AG10803 (cell line): Measurements from ENCODE around the gene CXCR5.

Experiments used
- DNase-seq: peaks from one replicate; pipeline ENCODE4 v3.0.0; 2010; ENCODE audit warnings: low read depth
- H3K4me3 ChIP-seq: 2 replicates; pipeline ENCODE4 v1.5.1; 2011; ENCODE audit warnings: mild to moderate bottlenecking, low read length, control low read depth
- TF ChIP-seq, protein P1 (sequence below): conservative IDR thresholded peaks from 2 replicates; pipeline ENCODE4 v1.5.1; 2011; ENCODE audit warnings: mild to moderate bottlenecking, low read length, control low read depth, inconsistent platforms

Gene CXCR5

DNA sequence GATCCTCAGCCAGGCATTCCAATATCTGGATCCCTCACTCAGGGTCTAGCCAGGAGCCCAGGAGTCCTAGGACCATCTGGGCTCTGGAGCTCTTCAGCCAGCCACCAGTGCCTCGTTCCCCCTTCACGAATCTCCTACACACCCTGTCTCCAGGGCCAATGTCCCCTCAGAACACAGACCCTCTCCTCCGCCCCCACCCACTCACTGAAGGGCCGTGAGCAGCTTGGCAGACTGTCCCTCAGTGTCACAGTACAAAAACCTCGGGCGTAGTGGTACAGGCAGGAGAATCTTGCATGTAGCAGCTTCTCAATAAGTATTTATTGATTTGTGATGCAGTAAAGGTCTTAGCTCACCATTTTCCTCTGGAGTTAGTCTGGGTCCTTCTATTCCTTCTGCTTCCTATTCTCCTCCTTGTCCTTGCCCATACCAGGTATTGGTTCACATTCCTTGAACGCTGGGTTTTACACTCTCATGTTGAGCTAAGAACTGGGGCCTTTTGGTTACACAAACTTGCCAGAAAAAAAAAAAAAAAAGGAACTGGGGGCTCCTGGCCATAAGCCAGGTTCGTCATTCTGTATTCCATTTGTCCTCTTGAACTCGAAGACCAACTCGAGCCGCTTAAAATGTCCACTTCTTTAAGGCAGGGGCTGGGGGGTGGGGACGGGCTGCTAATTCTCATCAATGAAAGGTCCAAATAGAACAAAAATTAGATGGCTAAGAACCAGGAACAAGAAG lies 2.3 kb downstream of the CXCR5 start:
- no peak for DNase-seq

DNA sequence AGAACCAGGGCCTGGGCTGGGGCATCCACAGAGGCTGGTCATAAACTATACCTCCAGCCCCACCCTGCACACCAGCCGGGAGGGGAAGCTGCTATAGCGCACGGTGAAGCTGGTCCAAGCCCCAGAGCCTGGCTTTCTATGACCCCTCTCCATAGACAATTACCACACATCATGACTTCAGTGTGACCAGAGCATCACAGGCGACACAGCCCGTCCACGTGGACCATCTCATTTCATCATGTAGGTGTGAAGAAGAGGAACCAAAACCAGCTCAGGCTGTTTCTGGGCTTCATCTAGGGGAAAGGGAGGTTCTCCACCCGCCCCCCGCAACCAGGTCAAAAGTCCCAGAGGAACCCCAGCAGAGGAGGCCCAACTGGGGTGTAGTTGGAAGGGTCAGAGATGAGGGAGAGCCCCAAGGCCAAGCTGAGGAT lies 3.0 kb downstream of the CXCR5 start:
- no peak for DNase-seq
- TF ChIP-seq, protein P1, sequence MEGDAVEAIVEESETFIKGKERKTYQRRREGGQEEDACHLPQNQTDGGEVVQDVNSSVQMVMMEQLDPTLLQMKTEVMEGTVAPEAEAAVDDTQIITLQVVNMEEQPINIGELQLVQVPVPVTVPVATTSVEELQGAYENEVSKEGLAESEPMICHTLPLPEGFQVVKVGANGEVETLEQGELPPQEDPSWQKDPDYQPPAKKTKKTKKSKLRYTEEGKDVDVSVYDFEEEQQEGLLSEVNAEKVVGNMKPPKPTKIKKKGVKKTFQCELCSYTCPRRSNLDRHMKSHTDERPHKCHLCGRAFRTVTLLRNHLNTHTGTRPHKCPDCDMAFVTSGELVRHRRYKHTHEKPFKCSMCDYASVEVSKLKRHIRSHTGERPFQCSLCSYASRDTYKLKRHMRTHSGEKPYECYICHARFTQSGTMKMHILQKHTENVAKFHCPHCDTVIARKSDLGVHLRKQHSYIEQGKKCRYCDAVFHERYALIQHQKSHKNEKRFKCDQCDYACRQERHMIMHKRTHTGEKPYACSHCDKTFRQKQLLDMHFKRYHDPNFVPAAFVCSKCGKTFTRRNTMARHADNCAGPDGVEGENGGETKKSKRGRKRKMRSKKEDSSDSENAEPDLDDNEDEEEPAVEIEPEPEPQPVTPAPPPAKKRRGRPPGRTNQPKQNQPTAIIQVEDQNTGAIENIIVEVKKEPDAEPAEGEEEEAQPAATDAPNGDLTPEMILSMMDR, result no peak
- no peak overlapping the region for H3K4me3 ChIP-seq

More for the DNA sequence above, 2.3 kb downstream of the CXCR5 start:
- no peak overlapping the region for H3K4me3 ChIP-seq
- TF ChIP-seq, protein P1, result no peak

DNA sequence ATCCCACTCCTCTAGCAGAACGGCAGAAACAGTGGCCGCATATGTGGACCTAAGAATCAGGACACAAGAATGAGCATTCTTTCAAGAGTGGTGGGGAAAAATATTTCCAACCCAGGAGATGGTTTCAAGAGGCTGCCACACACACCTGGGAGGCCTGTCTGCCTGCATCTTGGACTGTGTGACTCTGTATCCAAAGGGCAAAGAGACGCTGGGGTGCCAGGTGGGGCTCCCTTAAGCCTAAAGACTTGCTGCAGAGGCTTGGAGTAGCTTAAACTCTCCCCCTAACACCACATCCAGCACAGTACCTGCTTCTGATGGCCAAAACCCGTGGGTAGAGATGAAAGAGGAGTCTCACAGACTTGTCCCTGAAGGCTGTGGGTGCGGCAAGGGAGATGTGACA lies 3.5 kb downstream of the CXCR5 start:
- DNase-seq, result no peak
- TF ChIP-seq, protein P1, result no peak
- H3K4me3 ChIP-seq, result no peak overlapping the region

DNA sequence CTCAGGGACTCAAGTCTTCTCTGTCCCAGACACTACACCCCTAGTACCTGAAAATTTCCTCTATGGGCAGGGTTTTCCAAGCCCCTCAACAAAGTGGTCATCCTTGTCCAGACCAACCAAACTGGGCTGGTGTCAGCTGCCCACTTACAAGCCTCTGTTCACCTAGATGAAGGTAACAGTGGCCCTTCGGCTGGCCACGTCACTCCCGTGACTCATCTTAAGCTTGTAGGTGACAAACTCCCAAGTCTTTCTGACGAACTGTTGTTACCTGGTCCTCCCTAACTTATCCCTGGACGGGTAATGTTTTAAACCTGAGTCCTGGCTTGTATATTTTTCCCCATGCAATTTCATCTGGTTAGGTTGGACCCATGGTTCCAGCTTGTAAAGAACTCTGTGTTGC lies 4.7 kb downstream of the CXCR5 start:
- no peak overlapping the region for H3K4me3 ChIP-seq
- TF ChIP-seq, protein P1, result no peak

DNA sequence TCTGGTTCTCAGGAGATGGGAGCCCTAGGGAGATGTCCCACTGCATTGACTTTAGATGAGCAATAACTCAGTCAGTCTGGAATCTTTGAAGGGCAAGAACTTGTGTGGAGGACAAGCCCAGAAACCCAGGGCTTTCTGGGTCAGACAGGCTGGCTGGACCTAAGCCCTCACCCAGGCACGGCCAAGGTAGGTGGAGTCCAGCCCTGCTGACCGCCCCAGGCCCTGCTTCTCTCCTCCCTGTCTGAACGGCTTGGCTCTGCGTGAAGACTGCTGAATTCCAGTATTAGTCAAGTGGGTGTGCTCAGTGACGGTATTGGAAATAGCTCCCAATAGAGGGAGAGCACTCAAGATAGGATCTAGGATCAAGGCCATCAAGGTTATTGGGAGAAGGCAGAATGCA lies 6.1 kb downstream of the CXCR5 start:
- DNase-seq, result peak; percentile 79
- TF ChIP-seq, protein P1, result 0 out of 2 replicates have a peak, but pooled peaks have one; percentile 15
- H3K4me3 ChIP-seq, result no peak overlapping the region

More for the DNA sequence above, 4.7 kb downstream of the CXCR5 start:
- no peak for DNase-seq

DNA sequence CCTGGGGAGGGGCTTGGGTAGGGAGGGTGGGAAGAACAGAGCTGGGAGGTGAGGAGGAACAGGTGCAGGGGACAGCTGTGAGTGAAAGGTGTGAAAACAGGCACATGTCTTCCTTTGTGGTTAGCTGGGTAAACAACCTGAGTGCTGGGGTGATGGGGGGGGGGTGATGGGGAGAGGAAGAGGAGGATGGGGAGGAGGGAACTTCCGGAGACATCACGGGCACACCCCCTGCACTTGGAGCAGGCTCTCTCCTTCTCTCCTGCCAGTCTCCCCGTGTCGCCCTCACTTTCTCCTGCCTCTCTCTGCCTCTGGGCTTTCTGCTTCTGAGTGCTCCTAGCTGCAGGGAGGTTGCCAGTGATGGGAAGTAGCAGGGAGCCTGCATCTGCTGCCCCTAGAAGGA lies 8.8 kb downstream of the CXCR5 start:
- H3K4me3 ChIP-seq, result no peak overlapping the region
- DNase-seq, result no peak

DNA sequence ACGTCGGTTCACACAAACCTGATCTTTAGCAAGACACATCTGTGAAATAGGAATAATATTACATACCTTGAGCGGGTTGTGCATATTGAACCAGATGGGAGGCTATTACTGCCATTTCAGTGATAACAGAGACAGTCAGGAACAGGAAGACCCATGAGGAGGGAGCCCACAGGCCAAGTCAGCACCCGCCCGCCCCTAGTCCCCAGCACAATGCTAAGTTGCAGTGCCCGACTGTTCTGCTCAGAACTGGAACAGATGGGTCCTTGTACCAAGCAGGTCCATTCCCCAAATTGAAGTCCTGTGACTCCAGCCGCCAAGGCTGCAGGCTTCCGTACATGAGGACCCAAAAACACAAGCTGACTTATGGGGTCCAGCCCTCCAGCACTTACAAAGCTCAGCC lies 9.3 kb downstream of the CXCR5 start:
- TF ChIP-seq, protein P1, result no peak
- H3K4me3 ChIP-seq, result no peak overlapping the region
- DNase-seq, result no peak

More for the DNA sequence above, 8.8 kb downstream of the CXCR5 start:
- TF ChIP-seq, protein P1, result no peak
